GM12878 (cell line): Measurements from ENCODE around the gene NR2F1-AS1. TPM values are rescaled to one million over a fixed set of nuclear protein-coding genes. Genes with fewer than 3 reads are reported as not detected.

Source experiments
- ATAC-seq: fragments of 200-7000 bp; cut with Tn5 transposase; 3 replicates; pipeline ENCODE4 v1.9.1; 2020; ENCODE audit warnings: mild to moderate bottlenecking, moderate library complexity
- BruUV-seq: library from RNA; stranded (reverse); fragments of 400-500 nt; replicated peaks from 2 replicates; lab custom pipeline; 2021; lab: Mats Ljungman, UMichigan
- CTCF ChIA-PET: fragments of 300-600 bp; sonication (Branson Sonifier 250); formaldehyde crosslinking; extraction: SDS; loops from one replicate; lab custom pipeline; 2021; ENCODE audit warnings: inconsistent platforms; lab: Yijun Ruan, JAX
- POLR2A ChIA-PET: fragments of 350-600 bp; formaldehyde crosslinking; extraction: SDS; loops from one replicate; lab custom pipeline; 2021; ENCODE audit warnings: inconsistent platforms; lab: Charles Lee
- RAD21 ChIA-PET: fragments of 300-600 bp; sonication (Branson Sonifier 250); formaldehyde crosslinking; loops from one replicate; lab custom pipeline; 2023; ENCODE audit warnings: antibody characterized with exemption; ENCODE audit not compliant: unreplicated experiment; lab: Charles Lee
- SMC1A ChIA-PET: fragments of 300-600 bp; sonication (Branson Sonifier 250); formaldehyde crosslinking; loops from one replicate; lab custom pipeline; 2023; ENCODE audit not compliant: unreplicated experiment, uncharacterized antibody; lab: Charles Lee
- DNase-seq: peaks from one replicate; pipeline ENCODE4 v3.0.0-alpha.2; 2011; ENCODE audit warnings: low read depth, low spot score
- FAIRE-seq: peaks from 3 replicates; lab custom pipeline; 2011; peaks lifted over from hg19 to GRCh38; lab: Jason Lieb, UNC
- H2AFZ ChIP-seq: 2 replicates; pipeline ENCODE4 v1.6.0; 2011; ENCODE audit warnings: low read depth, low read length, control low read depth; ENCODE audit not compliant: control insufficient read depth
- H3K27ac ChIP-seq: 2 replicates; pipeline ENCODE4 v1.5.1; 2011; ENCODE audit warnings: control low read depth; ENCODE audit not compliant: control insufficient read depth, insufficient read depth
- H3K27me3 ChIP-seq, 2 experiments: replicated peaks in 1 of 2; 2 replicates each; pipeline versions ENCODE4 v1.6.0 to v1.6.1; 2011; ENCODE audit warnings: low read length in 1 of 2; ENCODE audit not compliant: control insufficient read depth in 2 of 2, insufficient read depth in 2 of 2
- H3K36me3 ChIP-seq, 2 experiments: 2 replicates each; pipeline ENCODE4 v1.5.1; 2011; ENCODE audit warnings: low read length in 1 of 2; ENCODE audit not compliant: control insufficient read depth in 2 of 2, insufficient read depth in 2 of 2
- H3K4me1 ChIP-seq: 2 replicates; pipeline ENCODE4 v1.6.1; 2011; ENCODE audit warnings: mild to moderate bottlenecking, low read length, moderate library complexity, mixed read lengths; ENCODE audit not compliant: control insufficient read depth, insufficient read depth
- H3K4me2 ChIP-seq: 2 replicates; pipeline ENCODE4 v1.6.0; 2011; ENCODE audit warnings: control low read depth; ENCODE audit not compliant: control insufficient read depth, insufficient read depth
- H3K4me3 ChIP-seq: fragments of 200-600 bp; sonication (generic); 2 replicates; pipeline ENCODE4 v1.5.1; 2016
- H3K79me2 ChIP-seq: 2 replicates; pipeline ENCODE4 v1.6.0; 2011; ENCODE audit warnings: low read length; ENCODE audit not compliant: control insufficient read depth, insufficient read depth
- H3K9ac ChIP-seq: 2 replicates; pipeline ENCODE4 v1.8.0; 2011; ENCODE audit warnings: low read length, control low read depth, mixed read lengths; ENCODE audit not compliant: control insufficient read depth, insufficient read depth
- H3K9me3 ChIP-seq: replicated peaks from 3 replicates; pipeline ENCODE4 v1.5.1; 2011; ENCODE audit warnings: mild to moderate bottlenecking, low read length; ENCODE audit not compliant: control insufficient read depth, insufficient read depth
- H4K20me1 ChIP-seq: 2 replicates; pipeline ENCODE4 v1.6.0; 2011; ENCODE audit not compliant: control insufficient read depth, insufficient read depth
- CBFB ChIP-seq: IDR thresholded peaks from 2 replicates; pipeline ENCODE4 v1.6.1; 2016; ENCODE audit warnings: antibody characterized with exemption, low read depth
- CHD2 ChIP-seq: IDR thresholded peaks from 2 replicates; pipeline ENCODE4 v1.6.1; 2011; ENCODE audit warnings: low read depth, low read length, improper control_type of control experiment, borderline replicate concordance
- EZH2 ChIP-seq: IDR thresholded peaks from 2 replicates; pipeline ENCODE4 v1.6.1; 2012; ENCODE audit warnings: low read depth, mild to moderate bottlenecking, control low read depth, inconsistent platforms, low read length, borderline replicate concordance; ENCODE audit not compliant: control insufficient read depth
- JUNB ChIP-seq: IDR thresholded peaks from 2 replicates; pipeline ENCODE4 v1.6.1; 2016; ENCODE audit warnings: antibody characterized with exemption, mild to moderate bottlenecking
- PML ChIP-seq: IDR thresholded peaks from 2 replicates; pipeline ENCODE4 v1.6.1; 2012; ENCODE audit warnings: low read length, inconsistent platforms
- POLR2AphosphoS5 ChIP-seq: IDR thresholded peaks from 2 replicates; pipeline ENCODE4 v1.6.1; 2011; ENCODE audit warnings: mild to moderate bottlenecking, low read length, inconsistent platforms
- SREBF2 ChIP-seq: IDR thresholded peaks from 2 replicates; pipeline ENCODE4 v1.6.1; 2012; ENCODE audit warnings: mild to moderate bottlenecking, low read length
- ZNF207 ChIP-seq: fragments of 450-650 bp; IDR thresholded peaks from 2 replicates; pipeline ENCODE4 v1.6.1; 2014; ENCODE audit warnings: antibody characterized with exemption, mild to moderate bottlenecking, borderline replicate concordance
- WGBS: methylation state at CpG from one replicate; pipeline ENCODE4 v1.1.6; 2016; ENCODE audit warnings: low lambda C conversion rate; ENCODE audit not compliant: insufficient replicate concordance, insufficient coverage; ENCODE audit errors: missing lambda C conversion rate; 5-methylcytosine and 5-hydroxymethylcytosine counted together
- in situ Hi-C: fragments of 300-500 bp; cut with MboI; formaldehyde crosslinking; loops from 9 replicates; pipeline ENCODE4 v1.14.3; 2018; ENCODE audit warnings: mixed read lengths
- intact Hi-C: fragments of 100-400 bp; cut with micrococcal nuclease; formaldehyde crosslinking; loops from one replicate; pipeline ENCODE4 v1.14.2; 2022; ENCODE audit not compliant: unreplicated experiment
- polyA plus RNA-seq, 11 experiments: library from polyadenylated mRNA; depleted of rRNA in 4 of 11; unstranded in 6 of 11; stranded (reverse) in 5 of 11; fragments of >200 nt; fragmentation: Nextera tagmentation in 4 of 11; fragmentation: Illumina TruSeq in 1 of 11; extraction: Ambion mirVana in 4 of 11; extraction: Trizol in 1 of 11; gene quantifications; 1 replicate in 1 of 11; 2 replicates in 10 of 11; pipeline versions ENCODE4 v1.2.1 to v1.2.3, GENCODE V29; 2011 to 2016; ENCODE audit warnings: inconsistent platforms in 2 of 11, missing spikeins in 2 of 11, low read depth in 1 of 11
- total RNA-seq, 4 experiments: library from RNA; depleted of rRNA in 3 of 4; stranded (reverse); fragments of >200 nt in 3 of 4; fragmentation: Illumina TruSeq in 1 of 4; extraction: Trizol in 1 of 4; gene quantifications; 2 replicates each; pipeline versions ENCODE4 v1.2.1 to v1.2.3, GENCODE V29; 2013 to 2021

Gene NR2F1-AS1
- total and polyA plus RNA-seq, 10 of the 15 experiments (the other 5 are each of a cell fraction or from before 2014, with no cell fraction given) = 0.11 to 0.85 (median 0.27) TPM

DNA sequence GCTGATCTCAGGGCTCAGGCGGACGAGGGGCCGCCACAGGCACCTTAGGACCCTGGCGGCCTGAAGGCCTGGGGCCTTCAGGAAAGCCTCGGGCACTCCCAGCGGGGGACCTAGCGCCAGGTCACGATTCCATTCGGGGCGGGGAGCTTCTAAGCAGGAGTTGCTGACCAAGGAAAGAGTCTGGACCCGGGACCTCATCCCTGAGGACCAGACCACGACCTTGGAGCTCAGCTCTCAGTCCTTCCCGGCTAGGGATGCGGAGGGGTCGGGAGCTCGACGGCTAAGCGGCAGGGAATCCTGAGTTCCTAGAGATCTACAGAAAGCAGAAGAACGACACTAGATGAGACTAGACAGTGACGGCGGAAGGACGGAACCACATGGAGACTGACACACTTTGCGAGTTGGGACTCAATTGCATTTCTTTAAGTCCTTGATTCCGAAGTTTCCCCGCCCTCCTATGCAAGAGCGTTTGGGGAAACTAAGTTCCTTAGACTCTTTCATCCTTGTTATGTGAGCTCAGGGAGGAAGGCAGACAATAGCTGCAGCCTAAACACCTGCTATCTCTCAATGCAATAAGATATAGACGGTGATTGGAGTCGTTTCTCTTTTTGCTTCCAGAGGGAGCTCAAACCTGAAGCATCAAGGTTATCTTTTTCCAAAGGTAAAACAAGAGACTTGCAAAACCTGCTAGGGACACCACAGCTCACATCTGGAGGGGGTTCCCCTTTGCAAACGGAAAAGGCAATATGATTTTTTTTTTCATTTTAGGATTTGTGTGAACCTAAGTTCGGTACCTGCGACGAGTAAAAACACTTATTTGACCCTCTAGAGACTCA lies 9.7 kb downstream of the NR2F1-AS1 start:
- ChIA-PET RAD21 (interaction anchor here (0.6 kb wide), 1 partner anchor 1929 kb away, joined by 3 read pairs; no protein-coding TSS in a partner anchor), POLR2A (interaction anchor here (0.6 kb wide), 1 partner anchor 52 kb away, joined by 7 read pairs; no protein-coding TSS in a partner anchor), SMC1A (interaction anchor here (0.6 to 1.2 kb wide), 5 partner anchors 12 to 1398 kb away, joined by 3 to 4 read pairs (median 3); no protein-coding TSS in a partner anchor), CTCF (no interaction called here)
- ATAC-seq = no peak
- H3K27me3 ChIP-seq = peaks cover 15 to 31% of the 10 kb centered on the region in 2 experiments
- H3K79me2 ChIP-seq = no peaks in the 10 kb centered on the region
- peak overlapping the region; percentile 17; the same call in 1 of the 2 replicates for H2AFZ ChIP-seq
- no peak overlapping the region; the same call in 1 of the 2 replicates for H3K4me3 ChIP-seq
- H3K4me2 ChIP-seq = no peak overlapping the region
- H3K9me3 ChIP-seq = no peaks in the 10 kb centered on the region; the same call in 1 of the 3 replicates
- no peak overlapping the region for H3K9ac ChIP-seq
- no peak overlapping the region for H3K27ac ChIP-seq
- FAIRE-seq = no peak
- in situ Hi-C loops = no loop called here
- 38% methylated on average over 31 of the region's 32 CpGs for WGBS
- TF ChIP-seq PML (no peak), SREBF2 (no peak), JUNB (no peak), EZH2 (no peak), CHD2 (no peak), POLR2AphosphoS5 (no peak), CBFB (no peak), ZNF207 (no peak)
- TF ChIP-seq, all 136 proteins: peak for 0
- intact Hi-C loops = no loop called here
- no peak for DNase-seq
- Histone ChIP-seq H4K20me1 (no peaks in the 10 kb centered on the region), H3K36me3 (no peaks in the 10 kb centered on the region), H3K4me1 (no peaks in the 10 kb centered on the region)
- no TSS peak for BruUV-seq
